NK-92 treated with Interleukin-12 subunit alpha and Interleukin-12 subunit beta, amount 100 ng/mL, for 24 hours (cell line): ENCODE measurements around the gene STRA6.

Experiments
- DNase-seq: peaks from one replicate; lab custom pipeline; 2025; lab: John Stamatoyannopoulos, UW

The STRA6 gene

DNA sequence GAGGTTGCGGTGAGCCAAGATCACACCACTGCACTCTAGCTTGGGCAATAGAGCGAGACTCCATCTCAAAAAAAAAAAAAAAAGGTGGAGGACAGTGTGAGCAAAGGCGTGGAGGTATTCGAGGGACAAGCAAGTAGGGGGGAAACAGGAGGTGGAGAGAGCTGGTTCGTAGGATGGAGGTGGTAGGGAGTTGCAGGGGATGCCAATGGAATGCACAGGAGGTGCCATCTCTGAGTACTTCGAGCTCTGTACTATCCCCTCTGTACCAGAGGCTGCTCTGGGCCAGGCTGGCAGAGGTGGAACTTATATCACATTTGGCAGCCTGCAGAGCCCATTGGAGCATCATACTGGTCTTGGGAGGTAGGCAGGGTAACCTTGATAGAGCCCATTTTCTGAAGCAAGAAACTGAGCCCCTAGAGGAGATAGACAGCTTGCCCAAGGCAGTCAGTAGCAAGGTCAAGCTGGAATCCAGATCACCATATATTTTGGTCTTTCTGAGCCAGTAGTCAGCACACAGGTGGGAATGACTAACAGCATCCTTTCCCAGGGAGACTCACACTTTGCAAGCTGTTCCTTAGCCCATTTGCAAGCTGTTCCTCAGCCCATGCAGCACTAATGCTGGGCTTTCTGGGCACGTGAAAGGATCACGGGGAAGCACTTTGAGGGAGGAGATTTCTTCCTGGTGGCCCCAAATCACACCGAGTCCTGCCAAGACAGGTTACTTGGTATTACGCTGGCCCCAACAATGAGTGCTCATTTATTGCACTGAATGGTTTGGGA is 24.4 kb upstream of the STRA6 start:
- DNase-seq: no peak

GRCh38 chr15:74225928-74226327 is 23.3 kb upstream of the STRA6 start:
- no peak for DNase-seq

- no peak for DNase-seq
Measured at GRCh38 chr15:74222240-74223119, 19.9 kb upstream of the STRA6 start.

DNA sequence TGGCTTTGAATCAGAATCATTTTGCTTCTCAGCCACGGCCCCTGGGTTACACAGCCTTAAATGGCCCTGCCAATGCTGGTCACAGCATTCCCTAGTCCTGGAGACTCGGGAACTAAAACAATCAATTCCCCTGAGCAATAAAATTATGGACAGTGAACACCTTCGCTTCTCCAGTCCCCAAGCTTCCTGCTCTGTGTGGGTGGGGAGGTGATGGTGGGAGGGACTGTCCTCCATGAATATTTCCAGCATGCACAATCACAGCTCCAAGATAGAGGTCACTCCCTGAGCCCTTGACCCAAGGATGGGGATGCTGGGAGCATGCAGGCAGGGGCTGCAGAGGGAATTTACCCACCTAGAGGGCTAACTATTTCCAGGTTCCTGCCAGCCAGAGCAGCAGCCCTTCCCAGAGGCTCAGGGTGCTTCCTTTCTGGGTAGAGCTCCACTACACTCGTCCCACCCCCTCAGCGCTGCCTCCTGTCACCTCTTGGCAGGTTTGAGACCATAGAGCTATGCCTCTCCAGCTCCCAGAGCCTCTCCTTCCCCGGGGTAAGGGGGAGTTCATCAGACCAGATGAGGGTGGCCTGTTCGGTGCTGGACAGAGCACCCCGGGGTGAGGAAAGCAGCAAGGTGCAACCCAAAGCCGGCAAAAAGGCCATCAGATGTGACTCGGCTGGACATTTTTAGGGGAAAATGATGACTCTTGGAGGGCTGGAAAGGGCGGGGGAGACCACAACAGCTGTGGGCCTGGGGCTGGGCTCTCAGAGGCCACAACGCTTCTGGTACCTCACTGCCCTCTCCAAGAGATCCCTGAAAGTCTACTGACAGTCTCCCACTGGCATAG is 19.0 kb upstream of the STRA6 start:
- no peak for DNase-seq

DNA sequence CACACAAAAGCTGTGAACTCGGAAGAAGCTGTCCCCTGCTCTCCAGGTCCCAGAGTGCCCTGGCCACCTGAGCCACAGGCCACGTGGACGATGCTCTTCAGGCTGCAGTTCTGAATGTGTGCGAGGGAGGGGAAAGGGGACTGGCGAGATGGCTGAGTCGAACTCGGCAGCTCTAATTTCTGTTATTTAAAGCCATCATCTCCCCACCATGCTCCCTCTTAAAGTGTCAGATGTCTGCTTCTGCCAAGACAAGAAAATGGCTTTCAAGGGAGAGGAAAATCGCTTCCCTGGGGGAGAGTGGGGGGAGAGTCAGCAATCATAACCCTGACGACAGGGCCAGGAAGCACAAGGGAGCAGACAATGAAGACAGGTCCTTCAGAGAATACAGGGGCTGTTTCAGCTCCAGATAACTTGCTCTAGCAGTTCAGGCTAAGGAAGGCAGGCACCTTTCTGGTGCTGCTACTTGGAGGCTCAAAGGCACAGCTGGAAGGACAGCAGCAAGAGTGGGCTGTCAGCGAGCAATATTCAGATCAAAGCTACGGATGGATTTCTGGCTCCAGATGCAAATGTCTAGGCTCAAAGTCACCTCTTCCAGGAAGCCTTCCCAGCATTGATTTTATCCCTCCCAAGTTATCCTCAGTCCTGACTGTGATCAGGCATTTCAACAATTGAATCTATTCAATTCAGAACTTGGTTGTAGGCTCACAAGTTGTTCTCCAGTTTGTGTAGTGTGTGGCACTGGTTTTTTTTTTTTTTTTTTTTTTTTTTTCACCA is 18.1 kb upstream of the STRA6 start:
- no peak for DNase-seq

DNA sequence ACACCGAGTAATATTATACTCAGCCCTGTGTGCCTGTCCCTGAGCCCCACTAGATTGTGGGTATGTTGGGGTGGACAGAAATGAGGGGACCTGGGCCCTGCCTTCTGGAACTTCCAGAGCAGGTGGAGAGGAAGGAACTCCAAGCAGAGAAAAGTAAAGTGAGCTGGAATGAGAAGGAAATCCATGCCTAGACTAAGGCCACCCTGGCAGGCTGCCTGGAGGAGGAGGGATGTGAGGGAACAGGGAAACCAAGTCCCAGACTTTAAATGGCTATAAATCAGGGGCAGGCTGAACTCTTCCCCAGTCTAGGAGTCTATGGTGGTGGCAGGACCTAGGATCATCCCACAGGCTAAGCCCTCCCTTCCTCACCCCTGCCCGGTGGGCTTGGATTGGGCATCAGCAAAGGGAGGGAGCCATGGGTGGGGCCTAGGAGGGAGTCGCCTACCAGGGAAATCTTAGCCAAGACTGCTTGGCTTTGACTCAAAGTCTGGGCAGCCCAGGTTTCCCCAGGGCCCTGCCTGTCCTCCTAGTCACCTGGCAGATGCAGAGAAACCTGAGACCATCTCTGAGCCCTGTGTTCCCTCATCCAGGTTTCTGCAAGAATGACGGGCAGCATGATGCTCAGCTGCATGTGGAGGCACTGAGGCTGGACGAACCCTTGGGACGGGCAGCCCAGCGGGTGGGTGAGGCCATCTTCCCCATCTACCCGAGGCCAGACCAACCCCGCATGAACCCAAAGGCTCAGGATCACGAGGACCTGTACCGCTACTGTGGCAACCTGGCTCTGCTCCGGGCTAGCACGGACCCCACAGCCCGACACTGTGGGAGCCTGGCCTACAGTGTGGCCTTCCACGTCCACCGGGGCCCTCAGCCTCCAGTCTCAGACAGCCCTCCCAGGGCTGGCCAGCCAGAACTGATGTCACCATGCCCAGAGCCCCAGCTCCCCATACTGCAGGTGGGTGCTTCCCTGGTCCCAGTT is 15.6 kb upstream of the STRA6 start:
- no peak for DNase-seq

- DNase-seq: no peak
Measured at GRCh38 chr15:74216949-74217348, 14.4 kb upstream of the STRA6 start.

GRCh38 chr15:74215958-74216357 is 13.4 kb upstream of the STRA6 start:
- no peak for DNase-seq

- DNase-seq: no peak
Measured at GRCh38 chr15:74214324-74215021, 11.9 kb upstream of the STRA6 start.

DNA sequence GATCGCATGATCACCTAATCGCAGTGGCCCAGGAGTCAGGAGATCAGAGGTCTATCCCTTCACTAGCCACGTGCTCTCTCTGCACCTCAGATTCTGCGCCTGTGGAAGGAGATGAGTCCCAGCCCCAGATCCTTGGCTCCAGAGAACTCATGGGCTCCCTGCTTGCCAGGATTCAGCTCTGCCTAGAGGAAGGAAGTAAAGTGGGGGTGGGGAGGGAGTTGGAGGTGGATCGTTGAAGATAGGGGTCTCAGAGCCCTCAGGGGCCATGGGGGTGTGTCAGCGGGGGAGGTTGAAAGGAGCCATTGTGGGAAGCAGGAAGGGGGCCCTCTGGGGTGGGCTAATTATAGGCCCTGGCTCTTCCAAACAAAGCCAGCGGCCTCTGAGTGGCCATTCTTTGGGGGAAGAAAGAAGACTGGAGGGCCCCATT is 11.3 kb upstream of the STRA6 start:
- DNase-seq: no peak

DNA sequence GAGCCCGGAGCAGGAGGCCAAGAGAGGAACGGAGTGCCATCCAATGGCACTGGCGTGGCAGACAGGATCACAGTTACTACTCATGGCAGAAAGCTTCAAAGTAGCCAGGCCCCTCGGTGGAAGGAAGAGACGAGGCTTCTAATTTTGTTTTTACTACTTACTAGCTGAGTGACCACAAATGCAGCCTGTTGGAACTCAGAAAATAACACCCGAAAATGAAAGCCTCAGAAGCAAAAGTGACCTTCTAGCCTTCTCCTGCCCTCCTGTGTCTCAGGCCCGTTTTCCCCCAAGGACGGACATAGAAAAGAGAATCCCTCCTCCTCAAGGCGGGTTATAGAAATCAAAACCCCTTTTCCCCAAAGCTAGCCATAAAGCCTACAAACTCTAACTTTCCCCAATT is 9.9 kb upstream of the STRA6 start:
- no peak for DNase-seq

DNA sequence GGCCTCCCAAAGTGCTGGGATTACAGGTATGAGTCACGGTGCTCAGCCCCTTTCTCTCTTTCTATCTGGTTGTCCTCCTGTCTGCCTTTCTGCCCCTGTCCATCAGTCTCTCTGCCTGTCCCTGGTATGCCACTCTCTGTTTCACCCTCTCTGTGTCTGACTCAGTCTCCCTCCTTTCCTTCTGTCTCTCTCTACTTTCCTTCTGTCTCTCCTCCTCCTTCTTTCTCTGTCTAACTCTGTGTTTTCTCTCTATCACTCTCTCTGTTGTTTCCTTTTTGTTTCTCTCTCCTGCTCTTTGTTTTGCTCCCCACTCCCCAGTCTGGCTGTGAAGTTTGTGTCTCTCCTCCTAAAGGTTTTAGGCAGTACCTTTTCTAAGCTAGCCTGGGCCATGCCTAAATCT is 9.1 kb upstream of the STRA6 start:
- no peak for DNase-seq

- no peak for DNase-seq
Measured at GRCh38 chr15:74210729-74211128, 8.1 kb upstream of the STRA6 start.

DNA sequence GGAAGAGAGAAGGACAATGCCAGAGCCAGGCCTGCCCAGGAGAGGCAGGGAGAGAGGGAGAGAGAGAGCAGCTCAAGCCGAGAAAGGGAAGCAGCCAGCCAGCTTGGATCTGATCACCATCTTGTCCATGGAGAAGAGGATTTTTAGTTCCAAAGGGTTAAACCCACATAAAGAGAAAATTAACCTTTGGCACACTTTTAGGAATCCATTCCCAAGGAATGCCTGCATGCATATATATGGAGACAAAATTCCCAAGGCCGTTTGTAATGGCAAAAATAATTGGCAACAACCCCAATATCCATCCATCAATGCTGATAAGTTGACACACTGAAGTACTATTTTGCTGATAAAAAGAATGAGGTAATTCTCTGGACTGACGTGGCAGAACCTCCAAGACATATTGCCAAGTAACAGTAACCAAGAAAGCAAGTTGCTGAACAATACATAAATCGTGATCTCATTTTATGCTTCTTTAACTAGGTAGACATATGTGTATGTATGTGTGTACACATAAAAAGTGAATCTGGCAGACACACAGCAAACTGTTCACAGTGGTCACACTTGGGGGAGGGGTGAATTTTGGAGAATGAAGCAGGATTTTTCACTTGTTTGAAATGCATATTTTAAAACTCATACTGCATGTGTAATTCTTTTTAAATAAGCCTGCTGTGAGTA is 7.5 kb upstream of the STRA6 start:
- no peak for DNase-seq

- no peak for DNase-seq
Measured at GRCh38 chr15:74209560-74209958, 7.0 kb upstream of the STRA6 start.

GRCh38 chr15:74208901-74209559 is 6.4 kb upstream of the STRA6 start:
- no peak for DNase-seq

GRCh38 chr15:74208496-74208895 is 5.9 kb upstream of the STRA6 start:
- no peak for DNase-seq

GRCh38 chr15:74207652-74208440 is 5.3 kb upstream of the STRA6 start:
- no peak for DNase-seq
